Measurements from ENCODE around the gene PTHLH.
A peak's percentile ranks its signal among the peaks of the same experiment; 100 is the strongest.

The PTHLH gene

GRCh38 chr12:27972721-27973120, at the start of gene PTHLH:
Gene PTHLH (minus strand): TSS chr12:27972733. CDS start chr12:27969494, 3,239 bp downstream.
- DNase-seq (ENCODE audit: low read depth): no peak
- TF ChIP-seq CTCF (IDR thresholded peaks at IDR 0.05; ENCODE audit: control insufficient read depth, extremely low read depth, insufficient read depth): no peak
- no peak within 1 kb of the TSS for H3K4me3 ChIP-seq (ENCODE audit: low read depth, low read length)

- peak; percentile 34 for DNase-seq (ENCODE audit: low read depth)
- no peak for TF ChIP-seq CTCF (IDR thresholded peaks at IDR 0.05; ENCODE audit: control insufficient read depth, extremely low read depth, insufficient read depth)
- H3K4me3 ChIP-seq (ENCODE audit: low read depth, low read length): no peak overlapping the region
Observed at GRCh38 chr12:28021704-28022103, 49.2 kb upstream of the PTHLH start.

- TF ChIP-seq CTCF (IDR thresholded peaks at IDR 0.05; ENCODE audit: control insufficient read depth, extremely low read depth, insufficient read depth): no peak
- DNase-seq (ENCODE audit: low read depth): no peak
- H3K4me3 ChIP-seq (ENCODE audit: low read depth, low read length): no peak overlapping the region
Observed at GRCh38 chr12:28017873-28018255, 45.3 kb upstream of the PTHLH start.

GRCh38 chr12:28017126-28017872, 44.8 kb upstream of the PTHLH start:
- H3K4me3 ChIP-seq (ENCODE audit: low read depth, low read length): no peak overlapping the region
- no peak for TF ChIP-seq CTCF (IDR thresholded peaks at IDR 0.05; ENCODE audit: control insufficient read depth, extremely low read depth, insufficient read depth)
- no peak for DNase-seq (ENCODE audit: low read depth)

GRCh38 chr12:28015165-28015564, 42.6 kb upstream of the PTHLH start:
- no peak overlapping the region for H3K4me3 ChIP-seq (ENCODE audit: low read depth, low read length)
- DNase-seq (ENCODE audit: low read depth): no peak
- TF ChIP-seq CTCF (IDR thresholded peaks at IDR 0.05; ENCODE audit: control insufficient read depth, extremely low read depth, insufficient read depth): no peak

- no peak overlapping the region for H3K4me3 ChIP-seq (ENCODE audit: low read depth, low read length)
- no peak for DNase-seq (ENCODE audit: low read depth)
- TF ChIP-seq CTCF (IDR thresholded peaks at IDR 0.05; ENCODE audit: control insufficient read depth, extremely low read depth, insufficient read depth): no peak
Observed at GRCh38 chr12:28014196-28014595, 41.7 kb upstream of the PTHLH start.
